ENCODE data around the gene TYK2. TPM values are rescaled to one million over a fixed set of nuclear protein-coding genes. Genes with fewer than 3 reads are reported as not detected.

The TYK2 gene
- total RNA-seq, 1 experiment from 2014 or later: 130 TPM

- intact Hi-C loops (cut with micrococcal nuclease; ENCODE audit: unreplicated experiment): no loop called here
- Mint-ChIP-seq H3K4me3 (ENCODE audit: low read depth, unreplicated experiment) (no peak overlapping the region), H3K4me1 (ENCODE audit: low read depth, unreplicated experiment) (no peaks in the 10 kb centered on the region), H3K36me3 (ENCODE audit: insufficient read depth, unreplicated experiment) (no peaks in the 10 kb centered on the region), H3K27ac (ENCODE audit: unreplicated experiment) (no peak overlapping the region), H3K9me3 (ENCODE audit: low read depth, unreplicated experiment) (no peaks in the 10 kb centered on the region), H3K27me3 (ENCODE audit: unreplicated experiment) (no peaks in the 10 kb centered on the region)
- no TSS peak for BruUV-seq (replicated peaks)
- no peak for TF ChIP-seq CTCF (IDR thresholded peaks at IDR 0.05; ENCODE audit: unreplicated experiment)
- CTCF ChIA-PET: no interaction called here
- DNase-seq: no peak
Observed at GRCh38 chr19:10306327-10306726, 74.0 kb downstream of the TYK2 start.

GRCh38 chr19:10305139-10305806 lies 75.1 kb downstream of the TYK2 start:
- CTCF ChIA-PET: interaction anchor here (0.5 to 0.7 kb wide), 2 partner anchors 55 to 285 kb away, joined by 3 to 6 read pairs; no protein-coding TSS in a partner anchor
- Mint-ChIP-seq H3K36me3 (ENCODE audit: insufficient read depth, unreplicated experiment) (no peaks in the 10 kb centered on the region), H3K27ac (ENCODE audit: unreplicated experiment) (no peak overlapping the region), H3K4me3 (ENCODE audit: low read depth, unreplicated experiment) (no peak overlapping the region), H3K9me3 (ENCODE audit: low read depth, unreplicated experiment) (no peaks in the 10 kb centered on the region), H3K27me3 (ENCODE audit: unreplicated experiment) (no peaks in the 10 kb centered on the region), H3K4me1 (ENCODE audit: low read depth, unreplicated experiment) (no peaks in the 10 kb centered on the region)
- intact Hi-C loops (cut with micrococcal nuclease; ENCODE audit: unreplicated experiment): no loop called here
- BruUV-seq (replicated peaks): no TSS peak
- TF ChIP-seq CTCF (IDR thresholded peaks at IDR 0.05; ENCODE audit: unreplicated experiment): no peak
- no peak for DNase-seq

Small RNA genes lying within 50 kb of the gene (microRNA-seq; reads per million reads assigned to microRNA genes)
- not detected for gene MIR1181

Other genes starting within 250 kb of the TYK2 start
- gene DNMT1, start 185.6 kb downstream of the TYK2 start, total RNA-seq (2022): 133 and 139 TPM in 2 replicates
- 4.8 and 5.3 TPM in 2 replicates for gene S1PR2, start 149.2 kb downstream of the TYK2 start, total RNA-seq (2022)
- gene MRPL4, start 128.4 kb downstream of the TYK2 start, total RNA-seq (2022): 59.2 and 60.4 TPM in 2 replicates
- 91.0 and 147 TPM in 2 replicates for gene ICAM1, start 109.5 kb downstream of the TYK2 start, total RNA-seq (2022)
- gene ICAM4, start 93.6 kb downstream of the TYK2 start, total RNA-seq (2022): 1.6 and 1.7 TPM in 2 replicates
- 0.61 and 1.3 TPM in 2 replicates for gene ICAM5, start 90.6 kb downstream of the TYK2 start, total RNA-seq (2022)
- gene ZGLP1, start 70.8 kb downstream of the TYK2 start, total RNA-seq (2022): 4.6 and 7.0 TPM in 2 replicates
- 18.7 and 18.9 TPM in 2 replicates for gene FDX2, start 64.6 kb downstream of the TYK2 start, total RNA-seq (2022)
- gene RAVER1, start 47.0 kb downstream of the TYK2 start, total RNA-seq (2022): 38.5 and 43.2 TPM in 2 replicates
- 10.8 and 11.1 TPM in 2 replicates for gene ICAM3, start 40.9 kb downstream of the TYK2 start, total RNA-seq (2022)
- 181 and 187 TPM in 2 replicates for gene CDC37, start 23.0 kb upstream of the TYK2 start, total RNA-seq (2022)
- 2.8 and 3.6 TPM in 2 replicates for gene PDE4A, start 40.0 kb upstream of the TYK2 start, total RNA-seq (2022)
- 45.2 and 46.8 TPM in 2 replicates for gene KEAP1, start 122.8 kb upstream of the TYK2 start, total RNA-seq (2022)
- not detected in 2 replicates for gene S1PR5, start 136.9 kb upstream of the TYK2 start, total RNA-seq (2022)
- 18.7 and 24.5 TPM in 2 replicates for gene ATG4D, start 163.3 kb upstream of the TYK2 start, total RNA-seq (2022)
- gene KRI1, start 185.4 kb upstream of the TYK2 start, total RNA-seq (2022): 29.6 and 30.8 TPM in 2 replicates
- gene CDKN2D, start 188.4 kb upstream of the TYK2 start, total RNA-seq (2022): 4.2 and 4.4 TPM in 2 replicates
- 73.7 and 77.9 TPM in 2 replicates for gene AP1M2, start 206.7 kb upstream of the TYK2 start, total RNA-seq (2022)
- gene SLC44A2, start 245.0 kb upstream of the TYK2 start, total RNA-seq (2022): 130 and 151 TPM in 2 replicates